GM12878 (cell line): ENCODE data around the gene MEGF9. TPM values are rescaled to one million over a fixed set of nuclear protein-coding genes. Genes with fewer than 3 reads are reported as not detected.

Experiments used
- ATF3 ChIP-seq: IDR thresholded peaks from 2 replicates; pipeline ENCODE4 v1.6.1; 2011; ENCODE audit warnings: low read depth, mild to moderate bottlenecking, low read length, moderate library complexity, borderline replicate concordance; ENCODE audit errors: extremely low read depth
- E2F4 ChIP-seq: IDR thresholded peaks from 2 replicates; pipeline ENCODE4 v1.6.1; 2012; ENCODE audit warnings: low read depth, low read length, improper control_type of control experiment
- EED ChIP-seq: sonication (generic); IDR thresholded peaks from 2 replicates; pipeline ENCODE4 v1.6.1; 2016; ENCODE audit warnings: antibody characterized with exemption, low read depth
- FOXM1 ChIP-seq: IDR thresholded peaks from 2 replicates; pipeline ENCODE4 v1.6.1; 2012; ENCODE audit warnings: low read depth, mild to moderate bottlenecking, inconsistent platforms, low read length, moderate library complexity
- HCFC1 ChIP-seq: fragments of 150-350 bp; IDR thresholded peaks from 2 replicates; pipeline ENCODE4 v1.6.1; 2014; ENCODE audit warnings: low read length
- HDGF ChIP-seq: fragments of 450-650 bp; IDR thresholded peaks from 2 replicates; pipeline ENCODE4 v1.6.1; 2016; ENCODE audit warnings: antibody characterized with exemption
- IKZF1 ChIP-seq: fragments of 450-650 bp; conservative IDR thresholded peaks from 2 replicates; pipeline ENCODE4 v1.6.1; 2017; ENCODE audit warnings: antibody characterized with exemption, mild to moderate bottlenecking
- PAX5 ChIP-seq: IDR thresholded peaks from 2 replicates; pipeline ENCODE4 v1.6.1; 2011; ENCODE audit warnings: low read depth, low read length, borderline replicate concordance
- SIN3A ChIP-seq: IDR thresholded peaks from 2 replicates; pipeline ENCODE4 v1.6.1; 2012; ENCODE audit warnings: low read depth, low read length, improper control_type of control experiment
- SIX5 ChIP-seq: IDR thresholded peaks from 2 replicates; pipeline ENCODE4 v1.6.1; 2011; ENCODE audit warnings: mild to moderate bottlenecking, low read depth, low read length, moderate library complexity; ENCODE audit not compliant: severe bottlenecking
- SKIL ChIP-seq: fragments of 450-650 bp; IDR thresholded peaks from 2 replicates; pipeline ENCODE4 v1.6.1; 2017; ENCODE audit warnings: mild to moderate bottlenecking, low read depth, inconsistent platforms; ENCODE audit not compliant: poor library complexity, severe bottlenecking
- STAT1 ChIP-seq: fragments of 450-650 bp; conservative IDR thresholded peaks from 2 replicates; pipeline ENCODE4 v1.6.1; 2014; ENCODE audit warnings: antibody characterized with exemption, mild to moderate bottlenecking
- TAF1 ChIP-seq: IDR thresholded peaks from 2 replicates; pipeline ENCODE4 v1.6.1; 2011; ENCODE audit warnings: mild to moderate bottlenecking, low read depth, low read length, borderline replicate concordance
- ZBED1 ChIP-seq: IDR thresholded peaks from 2 replicates; pipeline ENCODE4 v1.6.1; 2016; ENCODE audit warnings: borderline replicate concordance
- ZBTB40 ChIP-seq: fragments of 450-650 bp; IDR thresholded peaks from 2 replicates; pipeline ENCODE4 v1.6.1; 2016; ENCODE audit warnings: mild to moderate bottlenecking, moderate library complexity, borderline replicate concordance
- ZNF384 ChIP-seq: IDR thresholded peaks from 2 replicates; pipeline ENCODE4 v1.6.1; 2012; ENCODE audit warnings: low read depth, mild to moderate bottlenecking, low read length, improper control_type of control experiment, borderline replicate concordance
- ZNF592 ChIP-seq: fragments of 450-650 bp; IDR thresholded peaks from 2 replicates; pipeline ENCODE4 v1.6.1; 2017; ENCODE audit warnings: mild to moderate bottlenecking, moderate library complexity
- polyA plus RNA-seq, 11 experiments: library from polyadenylated mRNA; depleted of rRNA in 4 of 11; unstranded in 6 of 11; stranded (reverse) in 5 of 11; fragments of >200 nt; fragmentation: Nextera tagmentation in 4 of 11; fragmentation: Illumina TruSeq in 1 of 11; extraction: Ambion mirVana in 4 of 11; extraction: Trizol in 1 of 11; gene quantifications; 1 replicate in 1 of 11; 2 replicates in 10 of 11; pipeline versions ENCODE4 v1.2.1 to v1.2.3, GENCODE V29; 2011 to 2016; ENCODE audit warnings: inconsistent platforms in 2 of 11, missing spikeins in 2 of 11, low read depth in 1 of 11
- total RNA-seq, 4 experiments: library from RNA; depleted of rRNA in 3 of 4; stranded (reverse); fragments of >200 nt in 3 of 4; fragmentation: Illumina TruSeq in 1 of 4; extraction: Trizol in 1 of 4; gene quantifications; 2 replicates each; pipeline versions ENCODE4 v1.2.1 to v1.2.3, GENCODE V29; 2013 to 2021

The MEGF9 gene
- total and polyA plus RNA-seq, 10 of the 15 experiments (the other 5 are each of a cell fraction or from before 2014, with no cell fraction given) = 0.71 to 5.1 (median 2.6) TPM

- TF ChIP-seq PAX5 (peak; percentile 51; the same call in 1 of the 2 replicates), ZBTB40 (peak; percentile 88), ZBED1 (no peak), ATF3 (no peak), E2F4 (0 out of 2 replicates have a peak, but pooled peaks have one; percentile 53), IKZF1 (peak; percentile 99), HDGF (no peak), TAF1 (peak; percentile 60; the same call in 1 of the 2 replicates), ZNF592 (peak; percentile 43; the same call in 1 of the 2 replicates), SIX5 (peak; percentile 90), STAT1 (peak; percentile 72; the same call in 1 of the 2 replicates), FOXM1 (no peak), SKIL (peak; percentile 61), ZNF384 (peak; percentile 65; the same call in 1 of the 2 replicates), SIN3A (peak; percentile 18; the same call in 1 of the 2 replicates), EED (peak; percentile 42; the same call in 1 of the 2 replicates), HCFC1 (peak; percentile 93)
Measured at GRCh38 chr9:120580051-120580896, 134.0 kb downstream of the MEGF9 start, which contains the start of gene CDK5RAP2 (continued).
